Kidney tubule cell (primary cell): ENCODE measurements around the gene CCDC180.
"Not testable (repeated sequence)": the region's sequence is repeated elsewhere in the genome, so short reads cannot be mapped to it uniquely, and the experiment has no call there.

Experiments used
- DNase-seq: peaks from one replicate; pipeline ENCODE4 v3.0.0-alpha.2; 2018; ENCODE audit warnings: low spot score

Gene CCDC180

GRCh38 chr9:97311798-97312500 lies 4.5 kb downstream of the CCDC180 start:
- no peak for DNase-seq

GRCh38 chr9:97312556-97312955 lies 5.1 kb downstream of the CCDC180 start:
- DNase-seq, result no peak

- no peak for DNase-seq
These were observed 5.8 kb downstream of the CCDC180 start for GRCh38 chr9:97313243-97313642.

GRCh38 chr9:97313746-97314145 lies 6.3 kb downstream of the CCDC180 start:
- no peak for DNase-seq

- no peak for DNase-seq
These were observed 7.0 kb downstream of the CCDC180 start for GRCh38 chr9:97314503-97314902.

- no peak for DNase-seq
These were observed 8.1 kb downstream of the CCDC180 start for GRCh38 chr9:97315550-97315949.

GRCh38 chr9:97316904-97317303 lies 9.4 kb downstream of the CCDC180 start:
- no peak for DNase-seq

GRCh38 chr9:97318433-97318832 lies 11.0 kb downstream of the CCDC180 start:
- no peak for DNase-seq

- no peak for DNase-seq
These were observed 11.9 kb downstream of the CCDC180 start for GRCh38 chr9:97319395-97319794.

GRCh38 chr9:97320080-97320642 lies 12.7 kb downstream of the CCDC180 start:
- DNase-seq, result no peak

- DNase-seq, result no peak
These were observed 13.8 kb downstream of the CCDC180 start for GRCh38 chr9:97321251-97321650.

- DNase-seq, result no peak
These were observed 14.2 kb downstream of the CCDC180 start for GRCh38 chr9:97321691-97322090.

GRCh38 chr9:97322105-97322504 lies 14.6 kb downstream of the CCDC180 start:
- DNase-seq, result no peak

- DNase-seq, result no peak
These were observed 17.5 kb downstream of the CCDC180 start for GRCh38 chr9:97324954-97325353.

GRCh38 chr9:97327562-97327961 lies 20.1 kb downstream of the CCDC180 start:
- DNase-seq, result no peak

- no peak for DNase-seq
These were observed 25.5 kb downstream of the CCDC180 start for GRCh38 chr9:97332993-97333392.

GRCh38 chr9:97335622-97336021 lies 28.2 kb downstream of the CCDC180 start:
- DNase-seq, result not testable (repeated sequence)

- no peak for DNase-seq
These were observed 41.4 kb downstream of the CCDC180 start for GRCh38 chr9:97348871-97349270.

- DNase-seq, result no peak
These were observed 41.9 kb downstream of the CCDC180 start for GRCh38 chr9:97349400-97349799.

- DNase-seq, result no peak
These were observed 47.2 kb downstream of the CCDC180 start for GRCh38 chr9:97354637-97355036.

GRCh38 chr9:97357056-97357455 lies 49.6 kb downstream of the CCDC180 start:
- DNase-seq, result no peak
